Cardiac muscle cell (in vitro differentiated cells and primary cell): ENCODE measurements around the gene RELB. TPM values are rescaled to one million over a fixed set of nuclear protein-coding genes. Genes with fewer than 3 reads are reported as not detected.

Experiments
- DNase-seq, 2 donors: peaks; one replicate each; pipeline versions ENCODE4 v3.0.0 to v3.0.0-alpha.2; 2010 to 2017; ENCODE audit warnings: low read depth in 1 of 2, low spot score in 1 of 2
- H3K27ac ChIP-seq: fragments of 200-600 bp; sonication (generic); 2 replicates; pipeline ENCODE4 v1.5.1; 2016
- H3K27me3 ChIP-seq: fragments of 200-600 bp; sonication (generic); 2 replicates; pipeline ENCODE4 v1.6.0; 2016; ENCODE audit warnings: control low read depth
- H3K36me3 ChIP-seq: fragments of 200-600 bp; sonication (generic); 2 replicates; pipeline ENCODE4 v1.5.1; 2016; ENCODE audit warnings: control low read depth
- H3K4me1 ChIP-seq: fragments of 200-600 bp; sonication (generic); 2 replicates; pipeline ENCODE4 v1.8.1; 2017; ENCODE audit warnings: low read depth, mild to moderate bottlenecking, mixed run types
- H3K4me3 ChIP-seq: fragments of 200-600 bp; sonication (generic); 2 replicates; pipeline ENCODE4 v1.5.1; 2016; ENCODE audit warnings: mild to moderate bottlenecking
- H3K9me3 ChIP-seq: fragments of 200-600 bp; sonication (generic); 2 replicates; pipeline ENCODE4 v1.5.1; 2017; ENCODE audit warnings: low read depth, mild to moderate bottlenecking, control low read depth
- CTCF ChIP-seq: IDR thresholded peaks from 2 replicates; pipeline ENCODE4 v1.5.1; 2012; ENCODE audit warnings: low read depth, mild to moderate bottlenecking, low read length
- polyA plus RNA-seq: library from polyadenylated mRNA; unstranded; fragments of >200 nt; fragmentation: Nextera tagmentation; extraction: Ambion mirVana; gene quantifications from 2 replicates; pipeline ENCODE4 v1.2.1, GENCODE V29; 2016
- total RNA-seq: library from RNA; depleted of rRNA; stranded (reverse); fragments of >200 nt; gene quantifications from 2 replicates; pipeline ENCODE4 v1.2.3, GENCODE V29; 2016

RELB gene
- total and polyA plus RNA-seq, 2 experiments from 2014 or later, result 1.3 to 3.1 TPM

- no peak within 1 kb of the TSS for H3K27ac ChIP-seq
- peak within 1 kb of the TSS; percentile 2 for H3K4me3 ChIP-seq
- peaks cover 19% of the 10 kb centered on the region for H3K4me1 ChIP-seq
- no peaks in the 10 kb centered on the region for H3K36me3 ChIP-seq
- H3K9me3 ChIP-seq, result no peaks in the 10 kb centered on the region
- peak; percentile 43 to 83 for DNase-seq
- TF ChIP-seq CTCF, result no peak
- no peaks in the 10 kb centered on the region for H3K27me3 ChIP-seq
Measured at GRCh38 chr19:45076029-45076850, 75.0 kb downstream of the RELB start, which contains the start of gene ZNF296. Gene ZNF296, minus strand, starts transcription at chr19:45076478. Its CDS starts 105 bp downstream, at chr19:45076373.

- no peak for DNase-seq
- TF ChIP-seq CTCF, result no peak
- Histone ChIP-seq H3K9me3 (no peaks in the 10 kb centered on the region), H3K27me3 (no peaks in the 10 kb centered on the region), H3K4me3 (peak overlapping the region; percentile 2), H3K27ac (no peak overlapping the region), H3K36me3 (no peaks in the 10 kb centered on the region), H3K4me1 (peaks cover 19% of the 10 kb centered on the region)
Measured at GRCh38 chr19:45076851-45077730, 75.8 kb downstream of the RELB start.

- Histone ChIP-seq H3K4me3 (peak overlapping the region; percentile 86), H3K4me1 (peaks cover 19% of the 10 kb centered on the region), H3K27ac (peak overlapping the region; percentile 88), H3K27me3 (no peaks in the 10 kb centered on the region), H3K36me3 (peaks cover 2% of the 10 kb centered on the region), H3K9me3 (no peaks in the 10 kb centered on the region)
- DNase-seq, result no peak
- TF ChIP-seq CTCF, result no peak
Measured at GRCh38 chr19:45078390-45079062, 77.3 kb downstream of the RELB start.

- peak within 1 kb of the TSS; percentile 86 for H3K4me3 ChIP-seq
- TF ChIP-seq CTCF, result no peak
- no peaks in the 10 kb centered on the region for H3K27me3 ChIP-seq
- H3K9me3 ChIP-seq, result no peaks in the 10 kb centered on the region
- H3K36me3 ChIP-seq, result peaks cover 2% of the 10 kb centered on the region
- H3K4me1 ChIP-seq, result peaks cover 19% of the 10 kb centered on the region
- DNase-seq, result peak; percentile 82 to 86
- H3K27ac ChIP-seq, result peak within 1 kb of the TSS; percentile 88
Measured at GRCh38 chr19:45079063-45079910, 78.0 kb downstream of the RELB start, which contains the start of gene GEMIN7. Gene GEMIN7, plus strand, starts transcription at chr19:45079260. Its CDS starts 10,855 bp downstream, at chr19:45090115.
